Measurements from ENCODE around the gene SLC13A4.

DNA sequence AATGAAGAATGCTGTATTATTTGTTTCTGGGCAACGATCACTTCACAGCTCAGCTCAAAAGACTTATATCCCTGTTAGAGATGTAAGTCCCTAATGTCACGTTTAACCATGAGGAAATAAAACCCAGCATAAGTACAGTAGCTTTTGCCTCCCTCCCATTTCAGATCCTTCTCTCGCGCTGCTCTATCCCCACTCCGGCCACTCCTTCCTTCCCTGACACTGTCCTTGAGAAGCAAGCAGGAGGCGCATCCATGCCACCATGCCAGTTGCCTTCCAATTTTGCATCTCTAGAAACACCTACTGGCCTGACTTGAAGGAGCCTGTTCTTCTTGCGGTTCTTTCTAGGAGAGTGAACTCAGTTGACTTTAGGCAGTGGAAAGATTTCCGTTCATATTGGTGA lies 19.4 kb upstream of the SLC13A4 start:
- TF ChIP-seq ZNF274 (IDR thresholded peaks at IDR 0.05; ENCODE audit: low read depth, low read length) = no peak
- no peak for TF ChIP-seq YY1 (IDR thresholded peaks at IDR 0.05; ENCODE audit: insufficient read depth, insufficient read length)
- TF ChIP-seq SUZ12 (IDR thresholded peaks at IDR 0.05; ENCODE audit: extremely low read depth, insufficient read depth, insufficient read length) = no peak
